SK-N-MC (cell line): ENCODE measurements around the gene ACACA.
A peak's percentile ranks its signal among the peaks of the same experiment; 100 is the strongest.

ENCODE experiments used
- DNase-seq: peaks from one replicate; pipeline ENCODE4 v3.0.0-alpha.2; 2011; ENCODE audit warnings: low read depth, low spot score
- H3K27ac ChIP-seq: fragments of 200-600 bp; sonication (generic); 2 replicates; pipeline ENCODE4 v1.5.1; 2016; ENCODE audit warnings: mixed run types
- H3K36me3 ChIP-seq: fragments of 200-600 bp; sonication (generic); 2 replicates; pipeline ENCODE4 v1.6.1; 2017; ENCODE audit warnings: antibody characterized with exemption, low read length, mixed read lengths; ENCODE audit not compliant: insufficient read depth
- H3K4me3 ChIP-seq: fragments of 200-600 bp; sonication (generic); 2 replicates; pipeline ENCODE4 v1.5.1; 2016
- H3K9ac ChIP-seq: fragments of 200-600 bp; sonication (generic); 2 replicates; pipeline ENCODE4 v1.8.0; 2017; ENCODE audit warnings: mixed run types, mixed read lengths; ENCODE audit not compliant: insufficient read length
- H3K9me3 ChIP-seq: fragments of 200-600 bp; sonication (generic); 2 replicates; pipeline ENCODE4 v1.6.1; 2017; ENCODE audit warnings: low read depth, mild to moderate bottlenecking, antibody characterized with exemption, low read length, moderate library complexity, mixed read lengths
- EZH2 ChIP-seq: fragments of 200-600 bp; sonication (generic); IDR thresholded peaks from one replicate; pipeline ENCODE4 v1.6.1; 2017; ENCODE audit warnings: antibody characterized with exemption
- FOXP2 ChIP-seq: optimal IDR thresholded peaks from 2 replicates; pipeline ENCODE3; 2011; ENCODE audit warnings: mild to moderate bottlenecking, moderate library complexity; ENCODE audit not compliant: insufficient read depth; ENCODE audit errors: extremely low read length, control extremely low read depth
- POLR2AphosphoS5 ChIP-seq: IDR thresholded peaks from 2 replicates; pipeline ENCODE4 v1.6.1; 2012; ENCODE audit warnings: mild to moderate bottlenecking, low read depth, low read length, borderline replicate concordance

The ACACA gene

DNA sequence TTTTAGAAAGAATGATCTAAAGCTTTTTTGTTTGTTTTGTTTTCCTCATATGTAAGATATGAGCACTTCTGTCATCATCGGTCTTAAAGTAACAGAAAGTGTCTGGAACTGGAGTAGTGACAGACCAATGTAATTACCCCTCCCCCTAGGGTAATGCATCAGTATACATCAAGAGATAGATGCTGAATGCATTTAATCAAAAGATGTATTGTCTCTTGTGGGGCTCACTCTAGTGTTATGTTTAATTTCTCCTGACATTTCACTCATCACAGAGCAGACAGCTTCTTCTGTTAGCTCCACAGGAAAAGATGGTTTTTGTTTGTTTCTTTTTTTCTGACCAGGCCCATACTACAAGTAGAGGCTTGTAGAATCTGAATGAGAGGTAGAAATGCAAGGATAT is 199.5 kb downstream of the ACACA start:
- no peak overlapping the region for H3K27ac ChIP-seq
- no peak for TF ChIP-seq POLR2AphosphoS5
- TF ChIP-seq EZH2: no peak
- no peak for TF ChIP-seq FOXP2
- no peaks in the 10 kb centered on the region for H3K9me3 ChIP-seq
- no peak overlapping the region for H3K4me3 ChIP-seq
- DNase-seq: no peak
- no peak overlapping the region for H3K9ac ChIP-seq
- peaks cover 31% of the 10 kb centered on the region for H3K36me3 ChIP-seq

DNA sequence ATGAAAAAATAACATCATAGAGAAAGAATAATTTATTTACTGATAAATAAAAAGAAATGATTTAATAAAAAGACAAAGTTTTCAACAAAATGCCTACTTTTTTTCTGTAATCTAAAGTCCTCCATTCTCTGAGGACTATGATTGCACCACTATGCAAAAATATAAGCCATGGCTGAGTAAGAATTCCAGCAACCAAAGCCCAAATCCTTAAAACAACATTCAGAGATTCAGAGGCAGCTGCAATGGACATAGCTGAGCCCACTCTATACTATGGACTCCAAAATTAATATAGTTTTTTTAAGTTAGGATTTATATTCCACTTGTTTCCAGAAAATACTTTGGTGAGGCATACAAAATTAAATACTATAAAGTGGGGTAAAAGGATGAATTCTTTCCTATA is 200.3 kb downstream of the ACACA start:
- no peak overlapping the region for H3K4me3 ChIP-seq
- H3K9ac ChIP-seq: no peak overlapping the region
- no peaks in the 10 kb centered on the region for H3K9me3 ChIP-seq
- no peak for DNase-seq
- peaks cover 37% of the 10 kb centered on the region for H3K36me3 ChIP-seq
- no peak overlapping the region for H3K27ac ChIP-seq
- TF ChIP-seq EZH2: no peak
- no peak for TF ChIP-seq POLR2AphosphoS5
- TF ChIP-seq FOXP2: no peak

GRCh38 chr17:37200497-37200896 is 206.1 kb downstream of the ACACA start:
- no peak for TF ChIP-seq FOXP2
- peaks cover 35% of the 10 kb centered on the region for H3K36me3 ChIP-seq
- DNase-seq: no peak
- no peak overlapping the region for H3K4me3 ChIP-seq
- no peak overlapping the region for H3K9ac ChIP-seq
- H3K27ac ChIP-seq: no peak overlapping the region
- no peaks in the 10 kb centered on the region for H3K9me3 ChIP-seq

DNA sequence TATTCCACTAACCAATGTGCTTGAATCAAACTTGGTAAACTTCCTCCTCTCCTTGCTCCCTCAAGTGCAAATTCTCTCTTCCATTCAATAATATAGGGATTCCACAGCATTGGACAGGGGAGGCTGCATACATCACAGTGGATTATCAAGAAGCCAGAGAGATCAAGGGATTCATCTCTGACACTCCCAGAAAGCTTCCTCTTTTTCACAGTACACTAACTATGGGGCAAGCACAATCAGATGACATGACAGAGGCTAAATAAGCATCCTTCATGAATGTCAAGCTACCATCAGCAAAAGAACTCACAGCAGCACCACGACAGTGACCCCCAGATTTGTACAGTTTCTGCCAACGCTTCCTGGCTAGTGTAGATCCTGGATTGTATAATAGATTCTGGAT is 209.3 kb downstream of the ACACA start:
- no peak for DNase-seq
- Histone ChIP-seq H3K27ac (no peak overlapping the region), H3K36me3 (peaks cover 24% of the 10 kb centered on the region), H3K9ac (no peak overlapping the region), H3K4me3 (no peak overlapping the region), H3K9me3 (no peaks in the 10 kb centered on the region)
- TF ChIP-seq FOXP2 (no peak), POLR2AphosphoS5 (no peak), EZH2 (no peak)

DNA sequence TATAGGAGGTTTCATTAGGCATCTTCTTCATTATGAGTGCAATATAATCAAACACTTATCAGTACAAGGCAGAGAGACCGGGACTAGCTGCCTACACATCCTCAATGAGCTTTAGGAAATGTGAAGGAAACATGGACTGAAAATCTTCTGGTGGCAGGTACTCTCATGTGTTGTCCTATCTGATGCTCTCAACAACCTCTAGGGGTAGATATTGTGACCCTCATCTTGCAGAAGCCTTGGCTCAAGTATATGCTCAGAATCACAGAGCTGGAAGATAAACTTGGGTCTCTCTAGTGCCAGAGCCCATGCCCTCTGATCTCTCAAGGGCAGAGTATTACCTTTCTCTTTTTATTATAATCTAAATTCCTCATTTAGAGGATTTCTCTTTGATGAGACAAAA is 212.4 kb downstream of the ACACA start:
- DNase-seq: no peak
- TF ChIP-seq FOXP2 (no peak), POLR2AphosphoS5 (no peak), EZH2 (no peak)
- Histone ChIP-seq H3K4me3 (no peak overlapping the region), H3K27ac (no peak overlapping the region), H3K9ac (no peak overlapping the region), H3K9me3 (no peaks in the 10 kb centered on the region), H3K36me3 (peaks cover 38% of the 10 kb centered on the region)

GRCh38 chr17:37191219-37191618 is 215.4 kb downstream of the ACACA start:
- DNase-seq: no peak
- TF ChIP-seq EZH2: no peak
- no peak for TF ChIP-seq POLR2AphosphoS5
- TF ChIP-seq FOXP2: no peak
- H3K9ac ChIP-seq: no peak overlapping the region
- H3K9me3 ChIP-seq: no peaks in the 10 kb centered on the region
- H3K4me3 ChIP-seq: no peak overlapping the region
- peaks cover 49% of the 10 kb centered on the region for H3K36me3 ChIP-seq
- H3K27ac ChIP-seq: no peak overlapping the region

DNA sequence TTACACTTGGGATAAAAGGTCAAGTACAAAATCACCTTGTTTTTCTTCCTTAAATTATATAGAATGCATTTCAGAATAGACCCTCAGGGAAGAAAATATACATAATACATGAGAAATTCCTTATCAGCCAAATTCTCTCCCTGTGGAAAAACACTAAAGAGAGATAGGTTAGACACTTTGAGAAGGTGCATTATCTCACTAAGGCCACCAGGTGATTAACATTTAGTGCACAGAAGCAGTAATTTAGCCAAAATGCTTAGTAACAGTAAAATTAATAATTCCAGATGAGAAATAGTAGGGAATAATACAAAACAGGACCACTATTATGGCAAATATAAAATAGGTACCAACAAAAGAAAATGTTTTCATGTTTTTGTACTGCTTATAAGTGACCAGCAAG is 216.1 kb downstream of the ACACA start:
- TF ChIP-seq EZH2 (no peak), POLR2AphosphoS5 (no peak), FOXP2 (no peak)
- Histone ChIP-seq H3K9me3 (no peaks in the 10 kb centered on the region), H3K36me3 (peaks cover 50% of the 10 kb centered on the region), H3K4me3 (no peak overlapping the region), H3K9ac (no peak overlapping the region), H3K27ac (no peak overlapping the region)
- no peak for DNase-seq

DNA sequence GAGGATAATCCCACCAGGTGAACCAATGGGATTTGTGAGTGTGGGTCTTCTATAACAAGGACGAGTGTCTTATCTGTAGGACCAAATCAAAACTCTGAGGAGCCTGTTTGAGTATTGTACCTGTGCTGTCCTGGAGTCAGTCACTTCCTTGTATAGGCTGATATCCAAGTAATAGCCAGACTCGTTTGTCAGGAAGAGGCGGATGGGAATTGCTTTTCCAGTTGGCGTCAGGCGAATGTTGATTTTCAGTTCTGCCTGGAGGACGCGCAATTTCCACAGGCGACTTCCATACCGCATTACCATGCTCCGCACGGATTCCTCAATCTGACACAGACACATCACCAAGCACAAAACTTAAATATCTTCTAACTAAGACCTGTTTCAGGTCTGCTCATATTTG is 218.5 kb downstream of the ACACA start:
- Histone ChIP-seq H3K36me3 (peaks cover 54% of the 10 kb centered on the region), H3K27ac (no peak overlapping the region)
- TF ChIP-seq POLR2AphosphoS5 (no peak), FOXP2 (no peak), EZH2 (no peak)

GRCh38 chr17:37187262-37187661 is 219.4 kb downstream of the ACACA start:
- H3K36me3 ChIP-seq: peaks cover 54% of the 10 kb centered on the region
- peak overlapping the region; percentile 16 for H3K9ac ChIP-seq
- TF ChIP-seq FOXP2: no peak
- no peak for TF ChIP-seq EZH2
- TF ChIP-seq POLR2AphosphoS5: no peak
- no peak for DNase-seq
- H3K4me3 ChIP-seq: no peak overlapping the region
- H3K27ac ChIP-seq: no peak overlapping the region
- no peaks in the 10 kb centered on the region for H3K9me3 ChIP-seq

More for the DNA sequence above, 218.5 kb downstream of the ACACA start:
- Histone ChIP-seq H3K9ac (no peak overlapping the region), H3K4me3 (no peak overlapping the region), H3K9me3 (no peaks in the 10 kb centered on the region)
- no peak for DNase-seq
